HUES64 (cell line): ENCODE results near the gene HYAL2.

ENCODE experiments used
- H3K27ac ChIP-seq: 2 replicates; pipeline ENCODE4 v1.7.0; 2013; ENCODE audit warnings: low read depth, low read length, inconsistent platforms
- H3K27me3 ChIP-seq: 2 replicates; pipeline ENCODE4 v1.6.1; 2013; ENCODE audit warnings: mild to moderate bottlenecking, low read length; ENCODE audit not compliant: insufficient read depth
- H3K36me3 ChIP-seq: 2 replicates; pipeline ENCODE4 v1.6.1; 2013; ENCODE audit warnings: mild to moderate bottlenecking, low read length; ENCODE audit not compliant: insufficient read depth
- H3K4me1 ChIP-seq: 2 replicates; pipeline ENCODE4 v1.6.1; 2013; ENCODE audit warnings: mild to moderate bottlenecking, low read length, moderate library complexity; ENCODE audit not compliant: insufficient read depth
- H3K4me3 ChIP-seq: 2 replicates; pipeline ENCODE4 v1.5.1; 2013; ENCODE audit warnings: mild to moderate bottlenecking, low read length, moderate library complexity
- H3K9ac ChIP-seq: 2 replicates; pipeline ENCODE4 v1.6.1; 2013; ENCODE audit warnings: mild to moderate bottlenecking, low read depth, low read length
- H3K9me3 ChIP-seq: 2 replicates; pipeline ENCODE4 v1.6.1; 2013; ENCODE audit warnings: low read depth, low read length; ENCODE audit not compliant: insufficient read depth
- WGBS: fragments of 150-250, 120-280 bp; methylation state at CpG from one replicate; pipeline ENCODE4 v1.1.7; 2013; ENCODE audit warnings: missing lambda C conversion rate; 5-methylcytosine and 5-hydroxymethylcytosine counted together

Gene HYAL2

GRCh38 chr3:50327129-50327528, 4.6 kb upstream of the HYAL2 start:
- 88% methylated on average over 3 of the region's 4 CpGs for WGBS
- Histone ChIP-seq H3K4me1 (peaks cover 7% of the 10 kb centered on the region), H3K36me3 (peaks cover 46% of the 10 kb centered on the region), H3K9ac (peak overlapping the region; percentile 81), H3K4me3 (peak overlapping the region; percentile 88), H3K27me3 (no peaks in the 10 kb centered on the region), H3K9me3 (no peaks in the 10 kb centered on the region), H3K27ac (no peak overlapping the region)

GRCh38 chr3:50326182-50326541, 3.6 kb upstream of the HYAL2 start:
- no peaks in the 10 kb centered on the region for H3K27me3 ChIP-seq
- no peak overlapping the region for H3K9ac ChIP-seq
- WGBS = 97% methylated on average over 8 of the region's 8 CpGs
- no peaks in the 10 kb centered on the region for H3K9me3 ChIP-seq
- H3K4me3 ChIP-seq = no peak overlapping the region
- no peak overlapping the region for H3K27ac ChIP-seq
- peaks cover 7% of the 10 kb centered on the region for H3K4me1 ChIP-seq
- peaks cover 36% of the 10 kb centered on the region for H3K36me3 ChIP-seq

GRCh38 chr3:50325497-50326181, 3.1 kb upstream of the HYAL2 start:
- H3K27me3 ChIP-seq = no peaks in the 10 kb centered on the region
- WGBS = 95% methylated on average over 11 of the region's 11 CpGs
- no peak overlapping the region for H3K9ac ChIP-seq
- no peak overlapping the region for H3K27ac ChIP-seq
- H3K4me3 ChIP-seq = no peak overlapping the region
- peaks cover 31% of the 10 kb centered on the region for H3K36me3 ChIP-seq
- H3K9me3 ChIP-seq = no peaks in the 10 kb centered on the region
- H3K4me1 ChIP-seq = peaks cover 7% of the 10 kb centered on the region

GRCh38 chr3:50325113-50325480, 2.6 kb upstream of the HYAL2 start:
- Histone ChIP-seq H3K4me1 (peaks cover 11% of the 10 kb centered on the region), H3K9ac (no peak overlapping the region), H3K36me3 (peaks cover 28% of the 10 kb centered on the region), H3K4me3 (no peak overlapping the region), H3K27ac (no peak overlapping the region), H3K9me3 (no peaks in the 10 kb centered on the region), H3K27me3 (no peaks in the 10 kb centered on the region)
- 94% methylated on average over 2 of the region's 2 CpGs for WGBS

GRCh38 chr3:50324351-50325112, 2.0 kb upstream of the HYAL2 start:
- Histone ChIP-seq H3K4me1 (peaks cover 14% of the 10 kb centered on the region), H3K4me3 (no peak overlapping the region), H3K27me3 (no peaks in the 10 kb centered on the region), H3K27ac (no peak overlapping the region), H3K36me3 (peaks cover 28% of the 10 kb centered on the region), H3K9ac (no peak overlapping the region), H3K9me3 (no peaks in the 10 kb centered on the region)
- 72% methylated on average over 4 of the region's 4 CpGs for WGBS

GRCh38 chr3:50323614-50324199, 1.2 kb upstream of the HYAL2 start:
- WGBS = 88% methylated on average over 5 of the region's 5 CpGs
- Histone ChIP-seq H3K27me3 (no peaks in the 10 kb centered on the region), H3K36me3 (peaks cover 32% of the 10 kb centered on the region), H3K9me3 (no peaks in the 10 kb centered on the region), H3K27ac (no peak overlapping the region), H3K4me3 (no peak overlapping the region), H3K4me1 (peaks cover 14% of the 10 kb centered on the region), H3K9ac (no peak overlapping the region)

- peak overlapping the region; percentile 92; the same call in 1 of the 2 replicates for H3K4me3 ChIP-seq
- H3K4me1 ChIP-seq = peaks cover 14% of the 10 kb centered on the region
- WGBS = 69% methylated on average over 4 of the region's 4 CpGs
- H3K27me3 ChIP-seq = no peaks in the 10 kb centered on the region
- peaks cover 38% of the 10 kb centered on the region for H3K36me3 ChIP-seq
- no peaks in the 10 kb centered on the region for H3K9me3 ChIP-seq
- H3K9ac ChIP-seq = no peak overlapping the region
- H3K27ac ChIP-seq = no peak overlapping the region
These were observed 601 bp upstream of the HYAL2 start for GRCh38 chr3:50323092-50323600.

- Histone ChIP-seq H3K9ac (peak overlapping the region; percentile 77), H3K4me1 (peaks cover 14% of the 10 kb centered on the region), H3K27ac (peak overlapping the region; percentile 64), H3K36me3 (peaks cover 47% of the 10 kb centered on the region), H3K4me3 (peak overlapping the region; percentile 92), H3K27me3 (no peaks in the 10 kb centered on the region), H3K9me3 (no peaks in the 10 kb centered on the region)
- 2% methylated on average over 14 of the region's 14 CpGs for WGBS
These were observed 495 bp downstream of the HYAL2 start for GRCh38 chr3:50322115-50322385.

- H3K9ac ChIP-seq = peak overlapping the region; percentile 95
- H3K4me1 ChIP-seq = peaks cover 17% of the 10 kb centered on the region
- peaks cover 52% of the 10 kb centered on the region for H3K36me3 ChIP-seq
- peak overlapping the region; percentile 99 for H3K27ac ChIP-seq
- H3K9me3 ChIP-seq = no peaks in the 10 kb centered on the region
- WGBS = under 1% methylated on average over 58 of the region's 59 CpGs
- peak overlapping the region; percentile 92 for H3K4me3 ChIP-seq
- no peaks in the 10 kb centered on the region for H3K27me3 ChIP-seq
These were observed 1.0 kb downstream of the HYAL2 start for GRCh38 chr3:50321336-50322114.

- WGBS = under 1% methylated on average over 45 of the region's 45 CpGs
- peak overlapping the region; percentile 99 for H3K27ac ChIP-seq
- H3K4me1 ChIP-seq = peaks cover 18% of the 10 kb centered on the region
- no peaks in the 10 kb centered on the region for H3K27me3 ChIP-seq
- peak overlapping the region; percentile 95 for H3K9ac ChIP-seq
- peak overlapping the region; percentile 92 for H3K4me3 ChIP-seq
- H3K9me3 ChIP-seq = no peaks in the 10 kb centered on the region
- H3K36me3 ChIP-seq = peaks cover 52% of the 10 kb centered on the region
These were observed 1.7 kb downstream of the HYAL2 start for GRCh38 chr3:50320853-50321335.
